Caco-2 (cell line): ENCODE results near the gene HIVEP2. TPM values are rescaled to one million over a fixed set of nuclear protein-coding genes. Genes with fewer than 3 reads are reported as not detected.
"Not testable (repeated sequence)": the region's sequence is repeated elsewhere in the genome, so short reads cannot be mapped to it uniquely, and the experiment has no call there.

ENCODE experiments used
- BruUV-seq: library from RNA; stranded (reverse); fragments of 400-500 nt; replicated peaks from 2 replicates; lab custom pipeline; 2021; lab: Mats Ljungman, UMichigan
- CTCF ChIA-PET: fragments of 300-600 bp; sonication (Branson Sonifier 250); formaldehyde crosslinking; loops from one replicate; lab custom pipeline; 2022; ENCODE audit warnings: antibody characterized with exemption; lab: Charles Lee
- POLR2A ChIA-PET: fragments of 300-600 bp; sonication (Branson Sonifier 250); formaldehyde crosslinking; loops from one replicate; lab custom pipeline; 2022; ENCODE audit warnings: antibody characterized with exemption; lab: Charles Lee
- DNase-seq, 2 experiments: peaks; one replicate each; pipeline versions ENCODE4 v3.0.0 to v3.0.0-alpha.2; 2020 to 2022
- H3K27me3 ChIP-seq: replicated peaks from 2 replicates; pipeline ENCODE4 v1.6.0; 2011; ENCODE audit warnings: low read length; ENCODE audit not compliant: control insufficient read depth, insufficient read depth
- H3K36me3 ChIP-seq: 2 replicates; pipeline ENCODE4 v1.5.1; 2011; ENCODE audit warnings: low read length; ENCODE audit not compliant: control insufficient read depth, insufficient read depth
- H3K4me1 ChIP-seq: fragments of 250-450 bp; sonication (Bioruptor Pico); 2 replicates; pipeline ENCODE4 v1.5.1; 2020; ENCODE audit warnings: mild to moderate bottlenecking
- H3K4me3 ChIP-seq: 2 replicates; pipeline ENCODE4 v1.5.1; 2011; ENCODE audit warnings: low read depth, mild to moderate bottlenecking, control low read depth, low read length
- H3K9me3 ChIP-seq: fragments of 250-450 bp; sonication (Bioruptor Pico); 2 replicates; pipeline ENCODE4 v1.5.1; 2020; ENCODE audit warnings: mild to moderate bottlenecking, moderate library complexity
- H3K27ac Mint-ChIP-seq: one replicate; pipeline ENCODE4 v1.8.0; 2022; ENCODE audit warnings: mixed read lengths; ENCODE audit not compliant: unreplicated experiment
- H3K27me3 Mint-ChIP-seq: one replicate; pipeline ENCODE4 v1.8.0; 2022; ENCODE audit warnings: mixed read lengths; ENCODE audit not compliant: insufficient read depth, unreplicated experiment
- H3K36me3 Mint-ChIP-seq: one replicate; pipeline ENCODE4 v1.8.0; 2022; ENCODE audit warnings: mild to moderate bottlenecking, mixed read lengths; ENCODE audit not compliant: insufficient read depth, unreplicated experiment
- H3K4me1 Mint-ChIP-seq: one replicate; pipeline ENCODE4 v1.8.0; 2022; ENCODE audit warnings: low read depth, mixed read lengths; ENCODE audit not compliant: unreplicated experiment
- H3K4me3 Mint-ChIP-seq: one replicate; pipeline ENCODE4 v1.8.0; 2022; ENCODE audit warnings: mild to moderate bottlenecking, moderate library complexity, mixed read lengths; ENCODE audit not compliant: unreplicated experiment
- H3K9me3 Mint-ChIP-seq: one replicate; pipeline ENCODE4 v1.8.0; 2022; ENCODE audit warnings: mixed read lengths; ENCODE audit not compliant: unreplicated experiment
- CTCF ChIP-seq, 2 experiments: fragments of 200-600 bp in 1 of 2; IDR thresholded peaks; 1 replicate in 1 of 2; 2 replicates in 1 of 2; pipeline versions ENCODE4 v1.5.1 to v1.8.0; 2011 to 2022; ENCODE audit warnings: antibody characterized with exemption in 1 of 2, control low read depth in 1 of 2, inconsistent platforms in 1 of 2, low read depth in 1 of 2, low read length in 1 of 2, mild to moderate bottlenecking in 1 of 2, moderate library complexity in 1 of 2; ENCODE audit not compliant: insufficient read depth in 1 of 2, severe bottlenecking in 1 of 2, unreplicated experiment in 1 of 2
- intact Hi-C: fragments of 100-400 bp; cut with micrococcal nuclease; formaldehyde crosslinking; loops from one replicate; pipeline ENCODE4 v1.10.0; 2022; ENCODE audit not compliant: unreplicated experiment
- total RNA-seq: library from RNA; stranded (reverse); gene quantifications from 2 replicates; pipeline ENCODE4 v1.2.3, GENCODE V29; 2022

The HIVEP2 gene
- total RNA-seq, 1 experiment from 2014 or later = 1.0 TPM

- Mint-ChIP-seq H3K36me3 (no peaks in the 10 kb centered on the region), H3K27me3 (peaks cover 8% of the 10 kb centered on the region), H3K9me3 (peaks cover 5% of the 10 kb centered on the region), H3K27ac (no peak overlapping the region), H3K4me1 (no peaks in the 10 kb centered on the region), H3K4me3 (no peak overlapping the region)
- no peaks in the 10 kb centered on the region for H3K4me1 ChIP-seq
- intact Hi-C loops = no loop called here
- H3K36me3 ChIP-seq = no peaks in the 10 kb centered on the region
- no TSS peak for BruUV-seq
- H3K27me3 ChIP-seq = no peaks in the 10 kb centered on the region
- ChIA-PET POLR2A (no interaction called here), CTCF (no interaction called here)
- DNase-seq = no peak
- TF ChIP-seq CTCF (IDR thresholded peaks at IDR 0.05; ENCODE audit: insufficient read depth in 1 of 2, low read depth in 1 of 2, low read length in 1 of 2, severe bottlenecking in 1 of 2, unreplicated experiment in 1 of 2) = no peak
- no peaks in the 10 kb centered on the region for H3K9me3 ChIP-seq
- H3K4me3 ChIP-seq = no peak overlapping the region
Observed at GRCh38 chr6:142975365-142975764, 30.4 kb upstream of the HIVEP2 start.

GRCh38 chr6:142970941-142971340, 26.0 kb upstream of the HIVEP2 start:
- H3K36me3 Mint-ChIP-seq, BruUV-seq, H3K9me3 Mint-ChIP-seq, H3K27me3 Mint-ChIP-seq, H3K27ac Mint-ChIP-seq, POLR2A ChIA-PET, H3K9me3 ChIP-seq, H3K4me1 ChIP-seq, H3K4me3 Mint-ChIP-seq, DNase-seq, H3K36me3 ChIP-seq, H3K4me1 Mint-ChIP-seq, CTCF ChIA-PET, intact Hi-C loops, H3K27me3 ChIP-seq, H3K4me3 ChIP-seq: not testable (repeated sequence)

GRCh38 chr6:142968601-142969000, 23.6 kb upstream of the HIVEP2 start:
- Histone ChIP-seq H3K27me3 (no peaks in the 10 kb centered on the region), H3K4me3 (no peak overlapping the region), H3K9me3 (no peaks in the 10 kb centered on the region; the same call in 1 of the 2 replicates), H3K36me3 (no peaks in the 10 kb centered on the region), H3K4me1 (no peaks in the 10 kb centered on the region)
- TF ChIP-seq CTCF (IDR thresholded peaks at IDR 0.05; ENCODE audit: insufficient read depth in 1 of 2, low read depth in 1 of 2, low read length in 1 of 2, severe bottlenecking in 1 of 2, unreplicated experiment in 1 of 2) = no peak
- ChIA-PET POLR2A (interaction anchor here (0.5 kb wide), 1 partner anchor 364 kb away, joined by 4 read pairs; no protein-coding TSS in a partner anchor), CTCF (no interaction called here)
- Mint-ChIP-seq H3K27ac (no peak overlapping the region), H3K4me1 (no peaks in the 10 kb centered on the region), H3K36me3 (no peaks in the 10 kb centered on the region), H3K4me3 (no peak overlapping the region), H3K9me3 (no peaks in the 10 kb centered on the region), H3K27me3 (no peaks in the 10 kb centered on the region)
- DNase-seq = no peak
- intact Hi-C loops = no loop called here
- BruUV-seq = no TSS peak

- H3K4me1 ChIP-seq = no peaks in the 10 kb centered on the region
- POLR2A ChIA-PET = no interaction called here
- H3K27ac Mint-ChIP-seq = no peak overlapping the region
- H3K9me3 ChIP-seq = no peaks in the 10 kb centered on the region; the same call in 1 of the 2 replicates
- no peak for TF ChIP-seq CTCF (IDR thresholded peaks at IDR 0.05; ENCODE audit: insufficient read depth in 1 of 2, low read depth in 1 of 2, low read length in 1 of 2, severe bottlenecking in 1 of 2, unreplicated experiment in 1 of 2)
- H3K4me3 Mint-ChIP-seq = no peak overlapping the region
- no peaks in the 10 kb centered on the region for H3K27me3 Mint-ChIP-seq
- H3K36me3 Mint-ChIP-seq = no peaks in the 10 kb centered on the region
- no peaks in the 10 kb centered on the region for H3K4me1 Mint-ChIP-seq
- H3K4me3 ChIP-seq = no peak overlapping the region
- BruUV-seq = no TSS peak
- H3K36me3 ChIP-seq = no peaks in the 10 kb centered on the region
- intact Hi-C loops = no loop called here
- DNase-seq = no peak
- CTCF ChIA-PET = interaction anchor here (0.6 kb wide), 1 partner anchor 393 kb away, joined by 3 read pairs; no protein-coding TSS in a partner anchor
- no peaks in the 10 kb centered on the region for H3K27me3 ChIP-seq
- H3K9me3 Mint-ChIP-seq = no peaks in the 10 kb centered on the region
Observed at GRCh38 chr6:142966294-142966693, 21.3 kb upstream of the HIVEP2 start.
